Measurements from ENCODE around the gene CPA1. TPM values are rescaled to one million over a fixed set of nuclear protein-coding genes. Genes with fewer than 3 reads are reported as not detected.

CPA1 gene
- total RNA-seq, 2 experiments from 2014 or later: not detected

- CTCF ChIA-PET: no interaction called here
Observed at GRCh38 chr7:130430841-130431666, 50.8 kb downstream of the CPA1 start.

DNA sequence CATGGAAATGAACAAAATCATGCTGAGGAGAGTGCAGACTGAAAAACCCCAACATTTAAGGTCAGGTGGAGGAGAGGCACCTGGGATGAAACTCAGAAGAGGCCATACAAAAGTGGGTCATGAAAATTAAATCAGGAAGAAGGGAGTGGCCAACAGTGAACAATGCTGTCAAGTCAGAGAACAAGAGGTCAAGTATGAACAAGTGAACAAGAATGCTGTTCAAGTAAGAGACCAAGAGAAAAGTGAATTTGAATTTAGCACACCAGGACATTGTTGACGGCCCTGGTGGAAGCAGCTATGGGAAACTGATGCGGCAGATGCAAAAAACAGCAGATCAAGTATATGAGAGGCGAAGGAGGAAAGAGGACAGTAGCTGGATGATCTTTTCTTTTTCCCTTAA, 52.6 kb downstream of the CPA1 start:
- H3K36me3 ChIP-seq (ENCODE audit: insufficient read depth, low read length): no peaks in the 10 kb centered on the region
- H3K9me3 Mint-ChIP-seq: no peaks in the 10 kb centered on the region
- H3K4me3 Mint-ChIP-seq: no peak overlapping the region
- H3K36me3 Mint-ChIP-seq (ENCODE audit: low read depth): no peaks in the 10 kb centered on the region
- no peaks in the 10 kb centered on the region for H3K9me3 ChIP-seq (ENCODE audit: control insufficient read depth in 1 of 2, insufficient read depth in 1 of 2, low read length in 2 of 2)
- ChIA-PET CTCF (no interaction called here), POLR2A (interaction anchor here (0.6 to 1.3 kb wide), 2 partner anchors 38 to 79 kb away, joined by 3 to 4 read pairs; no protein-coding TSS in a partner anchor)
- DNase-seq: no peak
- peaks cover 10% of the 10 kb centered on the region for H3K4me1 ChIP-seq (ENCODE audit: insufficient read depth, low read length)
- peaks cover 16% of the 10 kb centered on the region for H3K4me1 Mint-ChIP-seq (ENCODE audit: low read depth)
- no peak overlapping the region for H3K27ac Mint-ChIP-seq
- no peaks in the 10 kb centered on the region for H3K27me3 Mint-ChIP-seq
- intact Hi-C loops (cut with DNase I, micrococcal nuclease): loop anchor here in 1 of 2 experiments (10.0 kb wide), 1 partner anchor 818 kb away; the partner anchor contains the start of gene NRF1
- no peak overlapping the region for H3K27ac ChIP-seq (ENCODE audit: low read depth in 1 of 2, low read length in 2 of 2)
- no peak for ATAC-seq (ENCODE audit: poor library complexity)
- H3K4me3 ChIP-seq (ENCODE audit: low read length): no peak overlapping the region
- no peaks in the 10 kb centered on the region for H3K27me3 ChIP-seq (ENCODE audit: control insufficient read depth in 1 of 2, insufficient read depth in 2 of 2, low read length in 2 of 2)
- TF ChIP-seq CTCF (IDR thresholded peaks at IDR 0.05): no peak

More at GRCh38 chr7:130430841-130431666, 50.8 kb downstream of the CPA1 start:
- no peak for DNase-seq
- intact Hi-C loops (cut with DNase I, micrococcal nuclease): loop anchor here in 1 of 2 experiments (10.0 kb wide), 1 partner anchor 816 kb away; the partner anchor contains the start of gene NRF1
- peaks cover 5% of the 10 kb centered on the region for H3K36me3 Mint-ChIP-seq (ENCODE audit: low read depth)
- POLR2A ChIA-PET: interaction anchor here (0.7 kb wide), 1 partner anchor 35 kb away, joined by 3 read pairs; no protein-coding TSS in a partner anchor
- ATAC-seq (ENCODE audit: poor library complexity): no peak
- no peaks in the 10 kb centered on the region for H3K9me3 ChIP-seq (ENCODE audit: control insufficient read depth in 1 of 2, insufficient read depth in 1 of 2, low read length in 2 of 2)
- H3K4me3 ChIP-seq (ENCODE audit: low read length): no peak overlapping the region
- H3K27ac Mint-ChIP-seq: no peak overlapping the region
- H3K27me3 Mint-ChIP-seq: no peaks in the 10 kb centered on the region
- no peaks in the 10 kb centered on the region for H3K36me3 ChIP-seq (ENCODE audit: insufficient read depth, low read length)
- H3K27ac ChIP-seq (ENCODE audit: low read depth in 1 of 2, low read length in 2 of 2): no peak overlapping the region
- H3K4me3 Mint-ChIP-seq: no peak overlapping the region
- H3K9me3 Mint-ChIP-seq: no peaks in the 10 kb centered on the region
- no peak for TF ChIP-seq CTCF (IDR thresholded peaks at IDR 0.05)
- H3K4me1 ChIP-seq (ENCODE audit: insufficient read depth, low read length): peaks cover 10% of the 10 kb centered on the region
- peaks cover 17% of the 10 kb centered on the region for H3K4me1 Mint-ChIP-seq (ENCODE audit: low read depth)
- H3K27me3 ChIP-seq (ENCODE audit: control insufficient read depth in 1 of 2, insufficient read depth in 2 of 2, low read length in 2 of 2): no peaks in the 10 kb centered on the region

DNA sequence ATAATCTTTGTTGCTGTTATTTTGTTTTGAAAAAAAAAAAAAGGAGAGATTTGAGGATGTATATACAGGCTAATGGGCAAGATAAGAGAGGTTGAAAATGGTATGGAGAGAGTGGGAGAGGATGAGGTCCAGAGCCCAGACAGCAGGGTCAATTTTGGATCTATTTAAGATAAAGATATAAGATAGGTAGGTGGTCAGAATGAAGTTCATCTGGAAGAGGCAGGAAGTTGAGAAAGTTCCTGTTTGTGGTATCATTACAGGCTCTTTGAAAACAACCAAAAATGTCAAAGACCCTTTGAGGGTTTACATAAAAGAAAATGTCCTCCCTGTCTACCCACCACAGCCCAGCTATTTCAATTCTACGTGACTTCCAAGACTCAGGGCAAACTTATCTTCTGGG, 53.0 kb downstream of the CPA1 start:
- TF ChIP-seq CTCF (IDR thresholded peaks at IDR 0.05): no peak
- Histone ChIP-seq H3K4me1 (ENCODE audit: insufficient read depth, low read length) (peaks cover 10% of the 10 kb centered on the region), H3K27ac (ENCODE audit: low read depth in 1 of 2, low read length in 2 of 2) (no peak overlapping the region), H3K27me3 (ENCODE audit: control insufficient read depth in 1 of 2, insufficient read depth in 2 of 2, low read length in 2 of 2) (no peaks in the 10 kb centered on the region), H3K9me3 (ENCODE audit: control insufficient read depth in 1 of 2, insufficient read depth in 1 of 2, low read length in 2 of 2) (no peaks in the 10 kb centered on the region), H3K36me3 (ENCODE audit: insufficient read depth, low read length) (no peaks in the 10 kb centered on the region), H3K4me3 (ENCODE audit: low read length) (no peak overlapping the region)
- Mint-ChIP-seq H3K36me3 (ENCODE audit: low read depth) (no peaks in the 10 kb centered on the region), H3K27ac (no peak overlapping the region), H3K4me3 (no peak overlapping the region), H3K4me1 (ENCODE audit: low read depth) (peaks cover 18% of the 10 kb centered on the region), H3K9me3 (no peaks in the 10 kb centered on the region), H3K27me3 (no peaks in the 10 kb centered on the region)
- no peak for ATAC-seq (ENCODE audit: poor library complexity)
- CTCF ChIA-PET: no interaction called here
- intact Hi-C loops (cut with DNase I, micrococcal nuclease): loop anchor here in 1 of 2 experiments (10.0 kb wide), 1 partner anchor 818 kb away; the partner anchor contains the start of gene NRF1
- DNase-seq: no peak
- POLR2A ChIA-PET: interaction anchor here (0.6 to 1.3 kb wide), 2 partner anchors 39 to 79 kb away, joined by 3 to 4 read pairs; no protein-coding TSS in a partner anchor
